Transverse colon (tissue), 4 donors: ENCODE data around the gene VTA1. TPM values are rescaled to one million over a fixed set of nuclear protein-coding genes. Genes with fewer than 3 reads are reported as not detected.
"Not testable (repeated sequence)": the region's sequence is repeated elsewhere in the genome, so short reads cannot be mapped to it uniquely, and the experiment has no call there.

Experiments
- DNase-seq: peaks from one replicate; pipeline ENCODE4 v3.0.0-alpha.2; 2019
- H3K27ac ChIP-seq, 4 donors: fragments of 200-600 bp; sonication (generic); 2 replicates each; pipeline ENCODE4 v1.5.1; 2016 to 2018; ENCODE audit warnings: inconsistent platforms in 4 of 4
- H3K27me3 ChIP-seq: fragments of 200-600 bp; sonication (generic); 2 replicates; pipeline ENCODE4 v1.5.1; 2017; ENCODE audit warnings: inconsistent platforms
- H3K36me3 ChIP-seq, 4 donors: fragments of 200-600 bp; sonication (generic); 2 replicates each; pipeline ENCODE4 v1.5.1; 2017 to 2019; ENCODE audit warnings: inconsistent platforms in 4 of 4
- H3K4me1 ChIP-seq, 4 donors: fragments of 200-600 bp; sonication (generic); 2 replicates each; pipeline ENCODE4 v1.5.1; 2017 to 2020; ENCODE audit warnings: inconsistent platforms in 4 of 4
- H3K4me3 ChIP-seq, 4 donors: fragments of 200-600 bp; sonication (generic); 1 replicate in 1 of 4; 2 replicates in 3 of 4; pipeline versions ENCODE4 v1.5.1 to v1.6.1; 2017 to 2019; ENCODE audit warnings: inconsistent platforms in 4 of 4
- H3K9me3 ChIP-seq, 2 donors: fragments of 200-600 bp; sonication (generic); 2 replicates each; pipeline ENCODE4 v1.5.1; 2017 to 2019; ENCODE audit warnings: inconsistent platforms in 2 of 2
- EP300 ChIP-seq: sonication (generic); formaldehyde crosslinking; IDR thresholded peaks from one replicate; pipeline ENCODE4 v1.6.1; 2017; ENCODE audit warnings: antibody characterized with exemption, low read depth
- POLR2A ChIP-seq: fragments of 450-650 bp; IDR thresholded peaks from one replicate; pipeline ENCODE4 v1.6.1; 2016; ENCODE audit warnings: antibody characterized with exemption, mild to moderate bottlenecking, moderate library complexity
- POLR2AphosphoS5 ChIP-seq, 3 donors: sonication (generic); formaldehyde crosslinking; IDR thresholded peaks; one replicate each; pipeline ENCODE4 v1.6.1; 2016; ENCODE audit warnings: antibody characterized with exemption in 3 of 3
- WGBS, 2 donors: methylation state at CpG; one replicate each; pipeline ENCODE4 v1.1.5; 2018; ENCODE audit warnings: low coverage in 1 of 2; 5-methylcytosine and 5-hydroxymethylcytosine counted together
- in situ Hi-C, 4 donors: fragments of 200-750 bp; cut with MboI; loops; one replicate each; pipeline versions ENCODE4 v1.15.0 to v1.15.1; 2017; ENCODE audit warnings: low sequenced_read_pairs in 3 of 4, low pct_ligation_motif_present in 1 of 4, low pct_unique_long_range_greater_than_20kb in 1 of 4
- intact Hi-C: fragments of 100-400 bp; cut with DNase I; formaldehyde crosslinking; loops from one replicate; pipeline ENCODE4 v1.15.1; 2023; ENCODE audit warnings: low total_unique reads
- total RNA-seq, 4 donors: library from RNA; depleted of rRNA; stranded (reverse); fragments of >200 nt; gene quantifications; one replicate each; pipeline ENCODE4 v1.1.0, GENCODE V29; 2016
- TF ChIP-seq, protein P1 (sequence below), 5 experiments: fragments of 200-600 bp in 3 of 5; fragments of 450-650 bp in 2 of 5; sonication (generic) in 3 of 5; IDR thresholded peaks; 1 replicate in 2 of 5; 2 replicates in 3 of 5; pipeline ENCODE4 v1.5.1; 2016 to 2017; ENCODE audit warnings: antibody characterized with exemption in 5 of 5, inconsistent platforms in 3 of 5, mild to moderate bottlenecking in 2 of 5, moderate library complexity in 1 of 5

VTA1 gene
- total RNA-seq: 10 to 100 TPM; 10.5 to 52.6 (median 37.2) TPM

DNA sequence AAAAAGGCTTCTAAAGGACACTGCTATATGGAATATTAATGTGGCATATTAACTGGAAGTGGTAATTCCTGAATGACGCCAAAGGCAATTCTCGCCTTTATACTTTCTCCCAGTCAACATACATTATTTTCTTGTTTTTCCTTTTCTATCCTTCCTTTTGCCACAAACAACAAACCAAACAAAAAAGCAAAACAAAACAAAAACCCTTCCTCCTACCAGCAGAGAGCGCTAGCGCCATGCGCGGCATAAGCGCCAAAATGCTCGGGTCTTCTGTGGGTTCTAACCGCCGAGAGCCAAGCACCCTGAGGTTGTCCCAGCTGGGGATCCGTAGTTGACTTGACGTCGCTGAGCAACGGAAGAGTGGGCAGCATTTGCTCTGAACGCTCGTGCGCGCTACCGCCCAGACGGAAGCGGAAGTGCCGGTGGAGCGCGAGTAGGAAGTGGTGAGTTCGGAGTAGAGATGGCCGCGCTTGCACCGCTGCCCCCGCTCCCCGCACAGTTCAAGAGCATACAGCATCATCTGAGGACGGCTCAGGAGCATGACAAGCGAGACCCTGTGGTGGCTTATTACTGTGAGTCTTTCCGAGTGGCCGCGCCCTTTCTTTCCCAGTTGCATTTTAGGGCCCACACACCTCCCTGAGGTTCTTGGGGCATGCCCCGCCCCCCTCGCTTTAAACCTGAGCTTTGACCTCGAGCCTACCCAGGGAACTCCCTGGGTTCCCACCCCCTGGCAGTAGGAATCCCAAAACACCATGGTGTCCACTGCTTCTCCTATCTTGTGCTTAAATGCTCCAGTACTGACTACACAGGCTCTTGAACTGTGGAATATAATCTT, at the start of gene VTA1, which contains the start of gene NMBR:
Gene VTA1, plus strand, starts transcription at position 436 of the 835 bp plus-strand sequence. Its CDS starts 25 bp downstream, at position 461.
Gene NMBR, minus strand, starts transcription at position 295 of the 835 bp plus-strand sequence. CDS start 58,464 bp downstream, outside the sequence.
- peaks cover 0 to 32% (median 22%) of the 10 kb centered on the region in 4 donors for H3K4me1 ChIP-seq
- H3K9me3 ChIP-seq: no peaks in the 10 kb centered on the region
- no peaks in the 10 kb centered on the region for H3K27me3 ChIP-seq
- no peaks in the 10 kb centered on the region for H3K36me3 ChIP-seq
- peak; percentile 98 for DNase-seq
- peak within 1 kb of the TSS; percentile 66 to 87 (median 75) for H3K27ac ChIP-seq
- in situ Hi-C loops: no loop called here
- intact Hi-C loops: no loop called here
- H3K4me3 ChIP-seq: peak within 1 kb of the TSS; percentile 53 to 90 (median 70)
- peak; percentile 67 for TF ChIP-seq EP300
- TF ChIP-seq POLR2AphosphoS5 (IDR thresholded peaks at IDR 0.05): peak; percentile 74 to 85 (median 84)
- TF ChIP-seq, protein P1, sequence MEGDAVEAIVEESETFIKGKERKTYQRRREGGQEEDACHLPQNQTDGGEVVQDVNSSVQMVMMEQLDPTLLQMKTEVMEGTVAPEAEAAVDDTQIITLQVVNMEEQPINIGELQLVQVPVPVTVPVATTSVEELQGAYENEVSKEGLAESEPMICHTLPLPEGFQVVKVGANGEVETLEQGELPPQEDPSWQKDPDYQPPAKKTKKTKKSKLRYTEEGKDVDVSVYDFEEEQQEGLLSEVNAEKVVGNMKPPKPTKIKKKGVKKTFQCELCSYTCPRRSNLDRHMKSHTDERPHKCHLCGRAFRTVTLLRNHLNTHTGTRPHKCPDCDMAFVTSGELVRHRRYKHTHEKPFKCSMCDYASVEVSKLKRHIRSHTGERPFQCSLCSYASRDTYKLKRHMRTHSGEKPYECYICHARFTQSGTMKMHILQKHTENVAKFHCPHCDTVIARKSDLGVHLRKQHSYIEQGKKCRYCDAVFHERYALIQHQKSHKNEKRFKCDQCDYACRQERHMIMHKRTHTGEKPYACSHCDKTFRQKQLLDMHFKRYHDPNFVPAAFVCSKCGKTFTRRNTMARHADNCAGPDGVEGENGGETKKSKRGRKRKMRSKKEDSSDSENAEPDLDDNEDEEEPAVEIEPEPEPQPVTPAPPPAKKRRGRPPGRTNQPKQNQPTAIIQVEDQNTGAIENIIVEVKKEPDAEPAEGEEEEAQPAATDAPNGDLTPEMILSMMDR (IDR thresholded peaks at IDR 0.05): peak; percentile 79 to 95 (median 85)
- peak; percentile 42 for TF ChIP-seq POLR2A
- WGBS, 2 donors: 0 to 1% methylated on average over 11 to 38 of the region's 38 CpGs

GRCh38 chr6:142104820-142105219, 42.2 kb upstream of the VTA1 start:
- H3K36me3 ChIP-seq, H3K4me1 ChIP-seq, H3K9me3 ChIP-seq, H3K27ac ChIP-seq, H3K4me3 ChIP-seq, DNase-seq, H3K27me3 ChIP-seq, intact Hi-C loops: not testable (repeated sequence)
- WGBS, 2 donors: 80 to 91% methylated on average over 5 of the region's 5 CpGs
- in situ Hi-C loops: loop anchor here in 2 of 4 donors (25.0 kb wide), 1 partner anchor 418 kb away; no protein-coding TSS in a partner anchor

- H3K27ac ChIP-seq, H3K36me3 ChIP-seq, DNase-seq, H3K4me1 ChIP-seq, H3K27me3 ChIP-seq, intact Hi-C loops, H3K9me3 ChIP-seq, H3K4me3 ChIP-seq: not testable (repeated sequence)
- WGBS, 2 donors: 79 to 88% methylated on average over 7 to 9 of the region's 9 CpGs
- in situ Hi-C loops: loop anchor here in 2 of 4 donors (25.0 kb wide), 1 partner anchor 424 kb away; no protein-coding TSS in a partner anchor
These were observed 36.2 kb upstream of the VTA1 start for GRCh38 chr6:142110820-142111219.

DNA sequence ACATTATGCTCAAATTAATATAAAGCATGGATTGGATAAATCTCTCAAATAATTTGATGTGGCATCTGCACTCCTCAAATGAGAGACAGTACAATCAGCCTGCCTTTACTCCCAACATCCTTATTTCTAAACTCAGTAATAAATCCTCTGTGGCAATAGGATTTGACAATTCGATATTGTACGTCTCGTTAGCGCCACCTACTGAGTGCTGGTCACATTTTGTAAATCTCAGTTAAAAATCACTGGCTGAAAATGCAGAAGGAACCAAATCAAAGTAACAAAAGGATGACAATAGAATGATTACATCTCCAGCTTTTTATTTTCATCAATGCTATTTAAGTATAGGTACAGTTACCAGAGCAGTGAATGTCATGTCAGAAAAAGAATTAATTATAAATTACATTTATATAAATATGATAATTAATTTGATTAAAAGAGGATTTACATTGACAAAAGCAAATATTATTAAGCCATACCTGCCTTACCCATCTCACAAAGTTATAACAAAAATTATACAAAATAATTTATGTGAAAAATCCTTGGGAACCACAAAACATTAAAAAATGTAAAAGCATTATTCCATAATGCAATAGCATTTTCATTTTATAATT, 34.5 kb upstream of the VTA1 start:
- TF ChIP-seq EP300: no peak
- TF ChIP-seq, protein P1 (IDR thresholded peaks at IDR 0.05): peak; percentile 39 to 59 (median 57)
- intact Hi-C loops: no loop called here
- in situ Hi-C loops: loop anchor here in 2 of 4 donors (25.0 kb wide), 1 partner anchor 425 kb away; no protein-coding TSS in a partner anchor
- no peaks in the 10 kb centered on the region for H3K27me3 ChIP-seq
- WGBS, 2 donors: 0% methylated on average over 4 of the region's 4 CpGs; no CpG with 5 or more reads in 1 of the 2 donors
- H3K27ac ChIP-seq: no peak overlapping the region
- no peaks in the 10 kb centered on the region for H3K36me3 ChIP-seq
- no peaks in the 10 kb centered on the region for H3K9me3 ChIP-seq
- peak; percentile 61 for DNase-seq
- no peak overlapping the region for H3K4me3 ChIP-seq
- no peaks in the 10 kb centered on the region for H3K4me1 ChIP-seq

- in situ Hi-C loops (loop anchor here in 2 of 4 donors (25.0 kb wide), 1 partner anchor 430 kb away; no protein-coding TSS in a partner anchor), intact Hi-C loops (no loop called here)
- no peak overlapping the region for H3K4me3 ChIP-seq
These were observed 29.7 kb upstream of the VTA1 start for GRCh38 chr6:142117366-142117765.

More at GRCh38 chr6:142117366-142117765, 29.7 kb upstream of the VTA1 start:
- H3K9me3 ChIP-seq: no peaks in the 10 kb centered on the region
- H3K36me3 ChIP-seq: no peaks in the 10 kb centered on the region
- no peak for DNase-seq
- H3K27me3 ChIP-seq: no peaks in the 10 kb centered on the region
- no peaks in the 10 kb centered on the region for H3K4me1 ChIP-seq
- 66 to 75% methylated on average over 2 of the region's 2 CpGs for WGBS, 2 donors
- no peak overlapping the region for H3K27ac ChIP-seq
- TF ChIP-seq EP300: no peak
- TF ChIP-seq, protein P1 (IDR thresholded peaks at IDR 0.05): no peak
- no peak for TF ChIP-seq POLR2A
- TF ChIP-seq POLR2AphosphoS5 (IDR thresholded peaks at IDR 0.05): no peak
